Measurements from ENCODE around the gene GATA1.
A peak's percentile ranks its signal among the peaks of the same experiment; 100 is the strongest.
"Not testable (repeated sequence)": the region's sequence is repeated elsewhere in the genome, so short reads cannot be mapped to it uniquely, and the experiment has no call there.

The GATA1 gene

GRCh38 chrX:48814722-48815121 is 28.3 kb downstream of the GATA1 start:
- no peak for DNase-seq (ENCODE audit: low read depth in 2 of 2)

DNA sequence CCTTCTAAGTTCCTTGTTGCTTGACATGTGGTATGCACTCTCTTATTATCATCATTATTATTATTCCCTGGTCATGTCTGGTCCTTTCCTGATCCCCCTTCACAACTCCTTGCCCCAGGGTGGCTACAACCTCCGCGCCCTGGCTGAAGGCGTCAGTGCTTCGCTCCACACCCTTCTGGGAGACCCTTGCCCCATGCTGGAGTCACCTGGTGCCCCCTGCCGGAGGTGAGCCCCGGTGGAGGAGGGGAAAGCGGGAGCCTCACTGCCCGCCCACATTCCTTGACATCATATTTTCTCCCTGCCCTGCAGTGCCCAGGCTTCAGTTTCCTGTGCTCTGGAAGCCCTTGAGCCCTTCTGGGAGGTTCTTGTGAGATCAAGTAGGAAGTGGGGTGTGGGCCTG is 28.9 kb downstream of the GATA1 start:
- DNase-seq (ENCODE audit: low read depth in 2 of 2) = no peak

DNA sequence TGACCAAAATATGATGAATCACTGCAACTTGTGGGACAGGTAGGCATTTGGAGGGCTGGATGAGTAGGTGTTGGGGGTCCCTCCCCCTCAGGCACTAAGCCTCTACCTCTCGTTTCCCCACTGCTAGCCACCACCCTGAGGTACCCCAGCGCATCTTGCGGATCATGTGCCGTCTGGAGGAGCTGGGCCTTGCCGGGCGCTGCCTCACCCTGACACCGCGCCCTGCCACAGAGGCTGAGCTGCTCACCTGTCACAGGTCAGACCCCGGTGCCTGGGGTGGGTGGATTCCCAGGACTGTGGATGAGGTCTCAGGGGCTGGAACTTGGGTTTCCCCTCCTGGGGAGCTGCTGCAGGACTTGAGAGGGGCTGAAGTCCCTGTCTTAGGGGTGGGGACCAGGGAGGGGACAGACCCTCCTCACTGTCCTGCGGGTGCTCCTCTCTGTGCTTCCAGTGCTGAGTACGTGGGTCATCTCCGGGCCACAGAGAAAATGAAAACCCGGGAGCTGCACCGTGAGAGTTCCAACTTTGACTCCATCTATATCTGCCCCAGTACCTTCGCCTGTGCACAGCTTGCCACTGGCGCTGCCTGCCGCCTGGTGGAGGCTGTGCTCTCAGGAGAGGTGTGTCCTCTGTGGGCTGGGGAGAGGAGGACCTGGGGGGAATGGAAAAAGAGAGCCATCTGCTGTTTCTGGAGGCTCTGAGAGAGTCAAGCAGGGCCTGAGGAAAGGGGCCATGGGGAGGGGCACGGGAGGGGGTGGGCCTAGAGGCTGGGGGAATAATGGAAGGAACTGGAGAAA is 29.8 kb downstream of the GATA1 start:
- DNase-seq (ENCODE audit: low read depth in 2 of 2) = no peak

- no peak for DNase-seq (ENCODE audit: low read depth in 2 of 2)
Observed at GRCh38 chrX:48818098-48818497, 31.7 kb downstream of the GATA1 start.

GRCh38 chrX:48818866-48819265 is 32.5 kb downstream of the GATA1 start:
- no peak for DNase-seq (ENCODE audit: low read depth in 2 of 2)

- DNase-seq (ENCODE audit: low read depth in 2 of 2) = not testable (repeated sequence)
Observed at GRCh38 chrX:48819394-48819793, 33.0 kb downstream of the GATA1 start.

GRCh38 chrX:48823053-48823452 is 36.7 kb downstream of the GATA1 start:
- no peak for DNase-seq (ENCODE audit: low read depth in 2 of 2)

GRCh38 chrX:48824066-48824465 is 37.7 kb downstream of the GATA1 start:
- DNase-seq (ENCODE audit: low read depth in 2 of 2) = no peak

DNA sequence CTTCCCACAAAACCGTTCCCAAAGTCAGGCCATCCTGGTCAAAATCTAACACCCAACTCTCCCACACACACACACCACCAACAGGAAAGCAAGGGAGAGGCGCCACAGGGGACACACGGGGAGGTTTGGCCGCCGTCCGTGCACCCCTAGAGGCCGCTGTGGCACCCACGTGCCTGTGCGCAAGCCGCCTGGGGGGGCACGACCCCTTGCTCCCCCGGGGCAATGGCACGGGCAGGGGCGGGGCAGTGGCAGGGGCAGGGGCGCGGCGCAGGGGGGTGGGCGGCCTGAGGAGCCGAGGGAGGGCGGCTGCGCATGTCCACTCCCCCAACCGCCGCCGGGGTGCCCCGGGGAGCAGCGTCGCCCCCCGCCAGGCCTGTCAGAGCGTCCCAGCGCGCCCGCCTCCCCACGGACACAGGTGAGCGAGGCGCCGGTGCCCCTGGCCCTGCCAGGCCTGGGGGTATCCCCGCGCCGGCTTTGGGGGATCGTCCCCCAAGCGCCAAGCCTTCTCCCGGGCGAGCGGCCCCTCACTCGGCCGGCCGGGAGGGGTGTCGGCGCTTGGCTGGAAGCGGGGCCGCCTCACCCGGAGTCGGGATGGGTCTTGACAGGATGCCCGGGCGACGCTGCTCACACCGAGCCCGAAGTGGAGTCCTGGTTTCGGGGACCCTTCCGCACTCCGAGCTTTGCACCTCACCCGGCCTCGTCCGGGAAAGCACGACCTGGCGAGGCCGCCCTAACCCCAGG is 39.9 kb downstream of the GATA1 start, which contains the start of gene ERAS:
TSS of gene ERAS (plus strand) at position 379 of the 741 bp plus-strand sequence. CDS start 2,611 bp downstream, outside the sequence.
- peak in 1 of 2 donors; percentile 3 for DNase-seq (ENCODE audit: low read depth in 2 of 2)

DNA sequence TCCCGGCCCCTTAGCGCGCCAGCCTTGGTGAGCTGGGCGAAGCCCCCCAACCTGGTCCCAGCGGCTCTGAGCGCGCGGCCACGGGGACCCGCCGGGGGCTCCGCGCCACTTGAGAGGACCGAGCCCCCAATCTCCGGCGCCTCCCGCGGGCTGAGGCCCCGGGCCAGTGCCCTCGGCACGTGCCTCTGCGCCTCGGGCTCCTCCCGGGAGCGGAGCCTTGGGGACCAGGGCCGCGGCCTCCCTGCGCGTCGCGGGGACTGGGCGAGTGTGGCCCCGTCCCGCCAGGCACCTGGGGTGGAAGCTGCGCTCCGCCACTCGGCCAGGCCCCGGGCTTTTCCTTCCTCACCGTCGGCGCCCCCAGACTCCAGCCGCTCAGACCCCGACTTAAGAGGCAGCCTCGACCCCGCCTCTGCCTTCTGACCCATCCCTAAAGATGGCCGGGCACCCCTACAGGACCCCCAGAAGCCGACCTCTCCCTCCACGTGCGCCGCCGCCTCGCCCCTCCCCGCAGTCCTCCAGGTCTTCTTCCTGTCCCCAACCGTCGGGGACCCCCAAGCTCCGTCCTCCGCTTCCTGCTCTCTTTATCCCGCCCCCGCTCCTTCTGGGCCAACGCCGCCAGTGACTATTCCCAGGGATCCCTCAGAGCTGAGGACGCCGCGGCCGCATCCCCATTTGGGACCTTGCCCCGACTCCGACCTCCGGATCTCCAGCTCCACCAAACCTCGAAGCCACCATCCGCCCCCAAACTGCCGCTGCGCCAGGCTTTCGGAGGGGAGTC is 40.7 kb downstream of the GATA1 start:
- no peak for DNase-seq (ENCODE audit: low read depth in 2 of 2)

DNA sequence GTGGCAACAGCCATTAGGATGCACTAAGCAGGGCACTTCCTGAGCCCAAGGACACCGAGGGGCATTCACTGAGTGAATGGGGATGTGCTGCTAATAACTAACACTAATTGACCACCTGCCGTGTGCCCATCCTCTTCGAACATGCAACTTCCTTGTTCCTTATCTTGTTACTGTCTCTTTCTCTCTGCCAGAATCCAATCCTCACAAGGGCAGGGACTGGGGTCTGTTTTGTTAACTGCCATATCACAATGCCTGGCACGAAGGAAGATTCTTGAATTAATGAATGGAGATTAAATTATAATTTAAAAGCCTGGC is 41.2 kb downstream of the GATA1 start:
- no peak for DNase-seq (ENCODE audit: low read depth in 2 of 2)

DNA sequence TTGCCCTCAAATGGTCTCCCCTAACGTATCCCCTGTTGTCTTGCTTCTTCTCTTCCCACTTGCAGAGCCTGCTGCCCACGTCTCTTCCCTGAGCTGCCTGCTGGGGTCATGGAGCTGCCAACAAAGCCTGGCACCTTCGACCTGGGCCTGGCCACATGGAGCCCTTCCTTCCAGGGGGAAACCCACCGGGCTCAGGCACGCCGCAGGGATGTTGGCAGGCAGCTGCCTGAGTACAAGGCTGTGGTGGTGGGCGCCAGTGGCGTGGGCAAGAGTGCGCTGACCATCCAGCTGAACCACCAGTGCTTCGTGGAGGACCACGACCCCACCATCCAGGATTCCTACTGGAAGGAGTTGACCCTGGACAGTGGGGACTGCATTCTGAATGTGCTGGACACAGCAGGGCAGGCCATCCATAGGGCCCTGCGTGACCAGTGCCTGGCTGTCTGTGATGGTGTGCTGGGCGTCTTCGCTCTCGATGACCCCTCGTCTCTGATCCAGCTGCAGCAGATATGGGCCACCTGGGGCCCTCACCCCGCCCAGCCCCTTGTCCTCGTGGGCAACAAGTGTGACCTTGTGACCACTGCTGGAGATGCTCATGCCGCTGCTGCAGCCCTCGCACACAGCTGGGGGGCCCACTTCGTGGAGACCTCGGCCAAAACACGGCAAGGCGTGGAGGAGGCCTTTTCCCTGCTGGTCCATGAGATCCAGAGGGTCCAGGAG is 42.8 kb downstream of the GATA1 start:
- DNase-seq (ENCODE audit: low read depth in 2 of 2) = no peak

- no peak for DNase-seq (ENCODE audit: low read depth in 2 of 2)
Observed at GRCh38 chrX:48831136-48831908, 44.9 kb downstream of the GATA1 start.

DNA sequence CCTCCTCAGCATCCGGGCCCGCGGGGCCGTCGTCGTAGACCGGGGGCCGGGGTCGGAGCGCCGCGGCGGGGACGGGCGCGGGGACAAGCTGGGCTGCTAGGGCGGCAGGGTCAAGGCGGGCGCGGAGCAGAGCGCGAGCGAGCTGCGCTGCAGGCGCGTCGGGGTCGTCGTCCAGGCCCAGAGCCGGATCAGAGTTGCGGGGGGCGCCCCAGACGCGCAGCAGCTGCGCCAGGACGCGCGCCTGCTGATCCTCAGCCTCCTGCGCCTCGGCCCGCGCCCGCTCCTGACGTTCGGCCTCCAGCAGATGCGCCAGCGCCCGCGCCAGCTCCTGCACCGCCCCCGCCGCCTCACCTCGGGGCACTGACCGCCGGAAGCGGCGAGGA is 45.5 kb downstream of the GATA1 start:
- no peak for DNase-seq (ENCODE audit: low read depth in 2 of 2)

DNA sequence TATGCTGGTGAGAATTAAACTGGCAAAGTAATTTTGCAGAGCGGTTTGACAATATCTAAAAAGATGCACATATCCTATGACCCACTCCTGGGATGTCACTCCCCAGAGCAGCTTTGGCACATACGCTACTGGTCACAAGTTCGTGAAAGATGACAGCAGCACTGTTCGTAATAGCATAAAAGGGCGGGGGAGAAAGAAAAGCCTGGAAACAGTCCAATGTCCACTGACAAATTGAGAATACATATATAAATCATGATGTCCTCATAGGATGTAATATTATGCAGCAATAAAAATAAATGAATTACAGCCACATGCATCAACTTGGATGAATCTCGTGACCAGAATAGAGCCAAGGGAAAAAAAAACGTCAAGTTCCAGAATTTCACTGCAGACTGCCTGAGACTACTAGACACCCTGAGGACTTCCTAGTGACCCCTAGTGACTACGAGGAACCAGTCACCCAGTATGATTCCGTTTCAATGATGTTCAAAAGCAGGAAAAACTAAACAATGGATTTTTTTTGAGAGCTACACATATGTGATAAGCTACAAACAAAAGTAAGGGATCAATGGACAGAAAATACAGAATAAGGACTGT is 47.2 kb downstream of the GATA1 start:
- no peak for DNase-seq (ENCODE audit: low read depth in 2 of 2)

GRCh38 chrX:48834383-48834709 is 48.0 kb downstream of the GATA1 start:
- DNase-seq (ENCODE audit: low read depth in 2 of 2) = no peak

GRCh38 chrX:48835524-48836329 is 49.3 kb downstream of the GATA1 start, which contains the start of gene PCSK1N:
TSS of gene PCSK1N (minus strand) at chrX:48835610. CDS start at chrX:48835532, 78 bp downstream.
- DNase-seq (ENCODE audit: low read depth in 2 of 2) = peak in 1 of 2 donors; percentile 3

DNA sequence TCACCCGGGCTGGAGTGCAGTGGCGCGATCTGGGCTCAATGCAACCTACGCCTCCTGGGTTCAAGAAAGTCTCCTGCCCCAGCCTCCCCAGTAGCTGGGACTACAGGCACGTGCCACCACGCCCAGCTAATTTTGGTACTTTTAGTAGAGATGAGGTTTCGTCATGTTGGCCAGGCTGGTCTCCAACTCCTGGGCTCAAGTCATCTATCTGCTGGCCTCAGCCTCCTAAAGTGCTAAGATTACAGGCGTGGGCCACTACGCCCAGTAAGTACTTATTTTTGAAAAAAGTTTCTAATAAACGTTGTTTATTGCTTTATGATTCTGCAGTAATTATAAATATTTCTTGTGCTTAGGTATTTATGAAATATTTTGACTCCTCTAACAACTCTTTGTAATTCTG is 53.3 kb downstream of the GATA1 start:
- DNase-seq (ENCODE audit: low read depth in 2 of 2) = no peak

Data from stimulated activated CD8-positive, alpha-beta memory T cell treated with anti-CD3 and anti-CD28 coated beads, Interleukin-15, amount 100 ng/mL, for 4 hours (primary cell).